ENCODE results near the gene LHFPL3.
A peak's percentile ranks its signal among the peaks of the same experiment; 100 is the strongest.
"Not testable (repeated sequence)": the region's sequence is repeated elsewhere in the genome, so short reads cannot be mapped to it uniquely, and the experiment has no call there.

Gene LHFPL3

DNA sequence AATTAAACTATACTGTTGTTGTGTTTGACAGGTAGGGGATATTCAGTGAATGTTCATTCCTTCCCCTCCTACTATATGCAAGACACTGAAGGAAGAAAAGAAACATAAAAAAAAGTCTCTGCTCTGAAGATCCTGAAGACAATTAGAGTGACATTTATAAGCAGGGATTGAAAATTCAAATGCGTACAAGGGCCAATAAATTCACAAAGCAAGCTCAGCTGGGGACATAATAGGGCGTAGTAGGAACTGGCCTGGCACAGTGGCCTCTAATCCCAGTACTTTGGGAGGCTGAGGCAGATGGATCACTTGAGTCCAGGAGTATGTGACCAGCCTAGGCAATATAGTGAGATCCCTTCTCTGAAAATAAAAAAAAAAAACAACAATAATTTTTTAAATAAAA, 580.7 kb downstream of the LHFPL3 start:
- no peak for DNase-seq
- H3K4me3 Mint-ChIP-seq: no peak overlapping the region
- H3K9me3 Mint-ChIP-seq: no peaks in the 10 kb centered on the region
- no peak overlapping the region for H3K27ac Mint-ChIP-seq
- H3K27me3 Mint-ChIP-seq (ENCODE audit: low read depth, poor library complexity): no peaks in the 10 kb centered on the region
- no peaks in the 10 kb centered on the region for H3K36me3 Mint-ChIP-seq (ENCODE audit: low read depth)
- H3K4me1 Mint-ChIP-seq: no peaks in the 10 kb centered on the region
- TF ChIP-seq, protein P1, sequence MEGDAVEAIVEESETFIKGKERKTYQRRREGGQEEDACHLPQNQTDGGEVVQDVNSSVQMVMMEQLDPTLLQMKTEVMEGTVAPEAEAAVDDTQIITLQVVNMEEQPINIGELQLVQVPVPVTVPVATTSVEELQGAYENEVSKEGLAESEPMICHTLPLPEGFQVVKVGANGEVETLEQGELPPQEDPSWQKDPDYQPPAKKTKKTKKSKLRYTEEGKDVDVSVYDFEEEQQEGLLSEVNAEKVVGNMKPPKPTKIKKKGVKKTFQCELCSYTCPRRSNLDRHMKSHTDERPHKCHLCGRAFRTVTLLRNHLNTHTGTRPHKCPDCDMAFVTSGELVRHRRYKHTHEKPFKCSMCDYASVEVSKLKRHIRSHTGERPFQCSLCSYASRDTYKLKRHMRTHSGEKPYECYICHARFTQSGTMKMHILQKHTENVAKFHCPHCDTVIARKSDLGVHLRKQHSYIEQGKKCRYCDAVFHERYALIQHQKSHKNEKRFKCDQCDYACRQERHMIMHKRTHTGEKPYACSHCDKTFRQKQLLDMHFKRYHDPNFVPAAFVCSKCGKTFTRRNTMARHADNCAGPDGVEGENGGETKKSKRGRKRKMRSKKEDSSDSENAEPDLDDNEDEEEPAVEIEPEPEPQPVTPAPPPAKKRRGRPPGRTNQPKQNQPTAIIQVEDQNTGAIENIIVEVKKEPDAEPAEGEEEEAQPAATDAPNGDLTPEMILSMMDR (IDR thresholded peaks at IDR 0.05): no peak

DNA sequence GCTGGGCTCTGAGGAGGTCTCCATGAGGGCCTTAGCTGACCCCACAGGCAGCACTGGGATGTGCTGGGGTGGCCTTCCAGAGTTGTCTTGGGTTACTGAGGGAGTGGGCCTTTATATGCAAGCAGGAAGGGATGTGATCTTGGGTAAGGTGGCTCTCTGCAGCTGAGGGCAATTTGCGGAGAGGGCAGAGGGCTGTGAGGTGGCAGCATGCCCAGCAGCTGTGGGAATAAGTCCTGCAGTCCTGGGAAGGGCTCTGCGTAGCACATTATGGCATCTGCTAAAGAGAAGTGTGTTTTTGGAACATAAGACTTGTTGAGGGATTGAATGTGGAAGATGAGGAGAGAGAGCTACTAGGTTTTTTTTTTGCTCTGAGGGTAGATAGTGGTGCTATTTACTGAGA, 586.0 kb downstream of the LHFPL3 start:
- Mint-ChIP-seq H3K36me3 (ENCODE audit: low read depth) (no peaks in the 10 kb centered on the region), H3K9me3 (no peaks in the 10 kb centered on the region), H3K27me3 (ENCODE audit: low read depth, poor library complexity) (peaks cover 8% of the 10 kb centered on the region), H3K4me1 (no peaks in the 10 kb centered on the region), H3K4me3 (no peak overlapping the region), H3K27ac (no peak overlapping the region)
- TF ChIP-seq, protein P1 (IDR thresholded peaks at IDR 0.05): no peak
- DNase-seq: no peak

DNA sequence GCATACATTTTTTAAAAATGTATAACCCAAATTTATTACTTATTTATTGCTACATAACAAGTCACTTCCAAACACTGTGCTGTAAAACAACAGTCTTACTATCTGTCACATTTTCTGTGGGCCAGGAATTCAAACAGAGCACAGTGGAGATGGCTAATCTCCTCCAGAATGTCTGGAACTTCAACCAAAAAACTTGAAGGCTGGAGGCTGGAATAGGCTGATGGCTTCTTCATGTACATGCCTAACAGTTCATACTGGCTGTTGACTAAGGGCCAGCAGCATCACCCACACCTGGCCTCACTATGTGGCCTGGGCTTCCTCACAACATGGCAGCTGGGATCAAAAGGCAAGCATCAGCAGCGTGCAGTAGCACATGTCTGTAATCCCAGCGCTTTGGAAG, 593.2 kb downstream of the LHFPL3 start:
- Mint-ChIP-seq H3K4me1 (peaks cover 16% of the 10 kb centered on the region), H3K27ac (no peak overlapping the region), H3K4me3 (no peak overlapping the region), H3K9me3 (no peaks in the 10 kb centered on the region), H3K27me3 (ENCODE audit: low read depth, poor library complexity) (no peaks in the 10 kb centered on the region), H3K36me3 (ENCODE audit: low read depth) (no peaks in the 10 kb centered on the region)
- TF ChIP-seq, protein P1 (IDR thresholded peaks at IDR 0.05): no peak
- no peak for DNase-seq

DNA sequence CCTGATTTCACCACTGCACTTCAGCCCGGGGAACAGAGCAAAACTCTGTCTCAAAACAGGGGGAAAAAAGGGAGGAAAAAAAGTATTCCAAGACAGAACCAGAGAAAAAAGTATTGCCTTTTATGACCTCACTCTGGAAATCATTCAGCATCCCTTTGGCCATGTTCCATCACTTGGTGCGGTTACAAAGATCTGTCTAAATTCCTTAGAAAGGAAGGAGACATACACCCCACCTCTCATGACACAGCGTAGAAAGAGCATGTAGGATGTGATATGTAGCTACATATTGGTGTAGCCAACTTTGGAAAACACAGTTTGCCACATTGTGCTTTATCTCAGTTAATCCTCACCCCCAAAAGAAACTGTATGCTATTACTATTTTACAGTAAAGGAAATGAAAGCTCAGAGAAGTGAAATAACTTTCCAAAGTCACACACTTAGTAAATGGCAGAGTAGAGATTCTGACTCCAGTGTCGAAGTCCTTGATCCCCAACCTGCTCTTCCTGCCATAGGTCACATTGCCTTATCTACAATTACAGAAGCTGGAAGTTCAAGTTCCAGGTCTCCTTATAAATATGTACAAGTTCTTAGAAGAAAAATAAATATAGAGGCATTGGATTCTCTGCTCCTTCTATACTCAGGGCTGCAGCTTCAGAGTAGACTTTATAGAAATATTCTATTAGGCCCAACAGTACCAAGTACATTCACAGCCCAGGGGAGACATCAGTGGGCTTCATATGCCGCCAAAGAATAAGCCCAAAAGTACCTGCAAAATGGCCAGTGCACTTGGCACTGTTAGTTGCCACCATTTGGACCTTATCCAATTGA, 594.0 kb downstream of the LHFPL3 start:
- TF ChIP-seq, protein P1 (IDR thresholded peaks at IDR 0.05): no peak
- Mint-ChIP-seq H3K27ac (no peak overlapping the region), H3K4me3 (no peak overlapping the region)

DNA sequence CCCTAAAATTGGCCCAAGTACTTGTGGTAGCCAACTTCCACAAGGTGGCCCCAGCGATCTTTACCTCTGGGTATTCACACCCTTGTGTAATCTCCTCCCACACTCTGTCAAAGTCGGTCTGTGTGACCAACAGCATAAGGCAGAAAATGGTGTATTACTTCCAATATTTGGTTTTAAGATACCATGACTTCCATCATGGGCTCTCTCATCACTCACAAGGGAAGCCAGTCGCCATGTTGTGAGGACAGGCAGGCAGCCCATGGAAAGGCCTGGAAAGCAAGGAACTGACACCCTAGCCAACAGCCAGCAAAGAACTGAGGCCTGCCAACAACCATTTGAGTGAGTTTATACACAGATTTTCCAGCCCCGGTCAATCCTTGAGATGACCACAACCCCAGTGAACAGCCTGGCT, 594.6 kb downstream of the LHFPL3 start:
- Mint-ChIP-seq H3K9me3 (no peaks in the 10 kb centered on the region), H3K27me3 (ENCODE audit: low read depth, poor library complexity) (no peaks in the 10 kb centered on the region), H3K4me3 (no peak overlapping the region), H3K27ac (peak overlapping the region; percentile 47), H3K36me3 (ENCODE audit: low read depth) (no peaks in the 10 kb centered on the region), H3K4me1 (peaks cover 29% of the 10 kb centered on the region)
- TF ChIP-seq, protein P1 (IDR thresholded peaks at IDR 0.05): peak; percentile 78
- DNase-seq: peak; percentile 66

More for the DNA sequence above, 594.0 kb downstream of the LHFPL3 start:
- Mint-ChIP-seq H3K4me1 (peaks cover 24% of the 10 kb centered on the region), H3K36me3 (ENCODE audit: low read depth) (no peaks in the 10 kb centered on the region), H3K27me3 (ENCODE audit: low read depth, poor library complexity) (no peaks in the 10 kb centered on the region), H3K9me3 (no peaks in the 10 kb centered on the region)
- no peak for DNase-seq

DNA sequence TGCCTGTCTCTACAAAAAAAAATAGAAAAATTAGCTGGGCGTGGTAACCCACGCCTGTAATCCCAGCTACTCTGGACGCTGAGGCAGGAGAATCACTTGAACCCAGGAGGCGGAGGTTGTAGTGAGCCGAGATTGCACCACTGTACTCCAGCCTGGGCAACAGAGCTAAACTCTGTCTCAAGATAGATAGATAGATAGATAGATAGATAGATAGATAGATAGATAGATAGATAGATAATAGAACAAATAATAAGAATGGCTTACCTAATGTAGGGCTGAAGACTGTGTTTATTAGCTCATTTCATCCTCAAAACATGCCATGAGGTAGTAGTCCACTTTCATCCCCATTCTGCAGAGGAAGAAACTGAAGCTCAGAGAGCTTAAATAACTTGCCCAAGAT, 597.8 kb downstream of the LHFPL3 start:
- DNase-seq; H3K27me3 Mint-ChIP-seq (ENCODE audit: low read depth, poor library complexity); H3K9me3 Mint-ChIP-seq; H3K36me3 Mint-ChIP-seq (ENCODE audit: low read depth); H3K4me3 Mint-ChIP-seq: not testable (repeated sequence)
- Mint-ChIP-seq H3K27ac (peak overlapping the region; percentile 94), H3K4me1 (peaks cover 53% of the 10 kb centered on the region)
